Left renal pelvis (tissue), 4 donors: ENCODE data around the gene CSNK1G3. TPM values are rescaled to one million over a fixed set of nuclear protein-coding genes. Genes with fewer than 3 reads are reported as not detected.
"Not testable (repeated sequence)": the region's sequence is repeated elsewhere in the genome, so short reads cannot be mapped to it uniquely, and the experiment has no call there.

Experiments
- DNase-seq, 4 donors: peaks; one replicate each; pipeline ENCODE4 v3.0.0-alpha.2; 2013; ENCODE audit warnings: low read depth in 4 of 4, low spot score in 3 of 4
- polyA plus RNA-seq, 4 donors: library from polyadenylated mRNA; unstranded; fragments of 120-200 nt; gene quantifications; one replicate each; pipeline ENCODE4 v1.2.1, GENCODE V29; 2013; ENCODE audit not compliant: insufficient read length in 4 of 4

Gene CSNK1G3
- polyA plus RNA-seq, 4 donors, result 38.0 to 54.8 (median 45.5) TPM

GRCh38 chr5:123628860-123629544 lies 117.0 kb downstream of the CSNK1G3 start:
- no peak for DNase-seq

GRCh38 chr5:123636006-123636405 lies 124.0 kb downstream of the CSNK1G3 start:
- DNase-seq, result no peak

- DNase-seq, result not testable (repeated sequence)
Observed at GRCh38 chr5:123637028-123637427, 125.1 kb downstream of the CSNK1G3 start.

- no peak for DNase-seq
Observed at GRCh38 chr5:123639244-123639643, 127.3 kb downstream of the CSNK1G3 start.

GRCh38 chr5:123645024-123645603 lies 133.1 kb downstream of the CSNK1G3 start:
- no peak for DNase-seq

GRCh38 chr5:123647066-123647465 lies 135.1 kb downstream of the CSNK1G3 start:
- DNase-seq, result no peak

- DNase-seq, result no peak
Observed at GRCh38 chr5:123651234-123651633, 139.3 kb downstream of the CSNK1G3 start.

- no peak for DNase-seq
Observed at GRCh38 chr5:123659011-123659410, 147.0 kb downstream of the CSNK1G3 start.

- no peak for DNase-seq
Observed at GRCh38 chr5:123659495-123659894, 147.5 kb downstream of the CSNK1G3 start.

- DNase-seq, result no peak
Observed at GRCh38 chr5:123664961-123665360, 153.0 kb downstream of the CSNK1G3 start.

GRCh38 chr5:123665822-123666371 lies 153.9 kb downstream of the CSNK1G3 start:
- DNase-seq, result no peak

Other genes with a start within 250 kb of the CSNK1G3 start
- 10 to 100 TPM; 21.3 to 28.2 (median 22.0) TPM for gene CEP120, start 88.8 kb upstream of the CSNK1G3 start, polyA plus RNA-seq